ENCODE results near the gene ALKBH2.

The ALKBH2 gene

GRCh38 chr12:109139360-109139759, 46.1 kb upstream of the ALKBH2 start:
- Histone ChIP-seq H3K9ac (ENCODE audit: low read depth, low read length, poor library complexity, severe bottlenecking) (no peak overlapping the region), H3K4me2 (ENCODE audit: low read depth, low read length, poor library complexity, severe bottlenecking) (no peak overlapping the region), H3K4me1 (ENCODE audit: insufficient read depth, low read length, poor library complexity, severe bottlenecking) (no peaks in the 10 kb centered on the region), H2AFZ (ENCODE audit: low read length) (no peak overlapping the region), H3K27me3 (ENCODE audit: insufficient read depth, low read length, poor library complexity, severe bottlenecking) (no peaks in the 10 kb centered on the region), H3F3A (ENCODE audit: low read depth) (no peaks in the 10 kb centered on the region), H3K36me3 (ENCODE audit: insufficient read depth, low read length) (no peaks in the 10 kb centered on the region), H3K79me2 (ENCODE audit: insufficient read depth, low read length) (no peaks in the 10 kb centered on the region), H3K9me2 (replicated peaks; ENCODE audit: low read depth, low read length) (no peaks in the 10 kb centered on the region), H3K4me3 (ENCODE audit: low read length, poor library complexity, severe bottlenecking) (no peak overlapping the region), H4K20me1 (ENCODE audit: insufficient read depth, low read length, poor library complexity, severe bottlenecking) (no peaks in the 10 kb centered on the region), H3K9me3 (ENCODE audit: insufficient read depth, low read depth, low read length) (no peaks in the 10 kb centered on the region)
- no peak for TF ChIP-seq CTCF (conservative IDR thresholded peaks at IDR 0.05; ENCODE audit: low read length)
- TF ChIP-seq EZH2phosphoT487 (IDR thresholded peaks at IDR 0.05; ENCODE audit: borderline replicate concordance), result no peak

- Histone ChIP-seq H3K4me3 (ENCODE audit: low read length, poor library complexity, severe bottlenecking) (no peak overlapping the region), H3K36me3 (ENCODE audit: insufficient read depth, low read length) (no peaks in the 10 kb centered on the region), H3K9me2 (replicated peaks; ENCODE audit: low read depth, low read length) (no peaks in the 10 kb centered on the region), H3K79me2 (ENCODE audit: insufficient read depth, low read length) (no peaks in the 10 kb centered on the region), H3F3A (ENCODE audit: low read depth) (no peaks in the 10 kb centered on the region), H3K4me1 (ENCODE audit: insufficient read depth, low read length, poor library complexity, severe bottlenecking) (no peaks in the 10 kb centered on the region), H3K4me2 (ENCODE audit: low read depth, low read length, poor library complexity, severe bottlenecking) (no peak overlapping the region), H3K9me3 (ENCODE audit: insufficient read depth, low read depth, low read length) (no peaks in the 10 kb centered on the region), H2AFZ (ENCODE audit: low read length) (no peak overlapping the region), H3K27me3 (ENCODE audit: insufficient read depth, low read length, poor library complexity, severe bottlenecking) (no peaks in the 10 kb centered on the region), H3K9ac (ENCODE audit: low read depth, low read length, poor library complexity, severe bottlenecking) (no peak overlapping the region), H4K20me1 (ENCODE audit: insufficient read depth, low read length, poor library complexity, severe bottlenecking) (no peaks in the 10 kb centered on the region)
- TF ChIP-seq EZH2phosphoT487 (IDR thresholded peaks at IDR 0.05; ENCODE audit: borderline replicate concordance) (no peak), CTCF (conservative IDR thresholded peaks at IDR 0.05; ENCODE audit: low read length) (no peak)
These were observed 43.8 kb upstream of the ALKBH2 start for GRCh38 chr12:109137055-109137454.

- no peak overlapping the region for H2AFZ ChIP-seq (ENCODE audit: low read length)
- H4K20me1 ChIP-seq (ENCODE audit: insufficient read depth, low read length, poor library complexity, severe bottlenecking), result no peaks in the 10 kb centered on the region
- no peaks in the 10 kb centered on the region for H3K9me2 ChIP-seq (replicated peaks; ENCODE audit: low read depth, low read length)
- H3K9me3 ChIP-seq (ENCODE audit: insufficient read depth, low read depth, low read length), result no peaks in the 10 kb centered on the region
- H3K36me3 ChIP-seq (ENCODE audit: insufficient read depth, low read length), result no peaks in the 10 kb centered on the region
- H3F3A ChIP-seq (ENCODE audit: low read depth), result no peaks in the 10 kb centered on the region
- no peaks in the 10 kb centered on the region for H3K79me2 ChIP-seq (ENCODE audit: insufficient read depth, low read length)
- H3K27me3 ChIP-seq (ENCODE audit: insufficient read depth, low read length, poor library complexity, severe bottlenecking), result no peaks in the 10 kb centered on the region
- no peak overlapping the region for H3K4me2 ChIP-seq (ENCODE audit: low read depth, low read length, poor library complexity, severe bottlenecking)
- no peak overlapping the region for H3K9ac ChIP-seq (ENCODE audit: low read depth, low read length, poor library complexity, severe bottlenecking)
- H3K4me1 ChIP-seq (ENCODE audit: insufficient read depth, low read length, poor library complexity, severe bottlenecking), result no peaks in the 10 kb centered on the region
- TF ChIP-seq CTCF (conservative IDR thresholded peaks at IDR 0.05; ENCODE audit: low read length) (peak; percentile 67), EZH2phosphoT487 (IDR thresholded peaks at IDR 0.05; ENCODE audit: borderline replicate concordance) (no peak)
- no peak overlapping the region for H3K4me3 ChIP-seq (ENCODE audit: low read length, poor library complexity, severe bottlenecking)
These were observed 41.1 kb upstream of the ALKBH2 start for GRCh38 chr12:109134186-109134917.
